NT2/D1 (cell line): ENCODE measurements around the gene MLLT6.

Experiments
- SUZ12 ChIP-seq: IDR thresholded peaks from 2 replicates; pipeline ENCODE4 v1.6.1; 2011; ENCODE audit not compliant: insufficient read length, insufficient read depth; ENCODE audit errors: extremely low read depth
- YY1 ChIP-seq: IDR thresholded peaks from 2 replicates; pipeline ENCODE4 v1.6.1; 2011; ENCODE audit not compliant: insufficient read length, insufficient read depth
- ZNF274 ChIP-seq: IDR thresholded peaks from 2 replicates; pipeline ENCODE4 v1.6.1; 2011; ENCODE audit warnings: mild to moderate bottlenecking, low read depth, low read length

GRCh38 chr17:38716368-38717005 is 11.4 kb downstream of the MLLT6 start:
- TF ChIP-seq SUZ12 (no peak), YY1 (no peak), ZNF274 (no peak)
